ENCODE measurements around the gene SLC7A14. TPM values are rescaled to one million over a fixed set of nuclear protein-coding genes. Genes with fewer than 3 reads are reported as not detected.

The SLC7A14 gene
- total RNA-seq, 2 experiments from 2014 or later, result not detected

DNA sequence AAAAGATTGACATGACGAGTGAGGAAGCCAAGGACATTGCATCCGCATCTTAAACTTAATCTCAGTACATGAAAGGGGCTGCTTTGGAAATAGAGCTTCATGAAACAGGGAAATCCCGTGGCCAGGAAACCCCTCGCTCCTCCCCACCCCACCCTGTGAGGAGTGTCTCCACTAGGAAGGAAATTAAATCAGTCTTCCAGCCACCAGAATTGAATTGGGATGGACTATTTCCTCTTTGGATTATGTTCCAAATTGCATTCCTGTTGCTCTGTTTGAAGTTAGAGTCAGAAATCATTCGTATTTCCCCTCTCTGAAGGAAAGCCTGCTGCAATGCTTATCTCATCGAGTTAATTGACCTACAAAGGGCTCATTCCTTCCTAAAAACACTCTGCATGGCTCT lies 131.4 kb downstream of the SLC7A14 start:
- ChIA-PET CTCF (ENCODE audit: unreplicated experiment) (no interaction called here), POLR2A (no interaction called here)
- Histone ChIP-seq H2AFZ (ENCODE audit: low read length) (no peak overlapping the region), H3K27ac (ENCODE audit: low read depth, low read length, poor library complexity, severe bottlenecking) (no peak overlapping the region), H3K4me1 (ENCODE audit: insufficient read depth, low read length, poor library complexity, severe bottlenecking) (no peaks in the 10 kb centered on the region), H3K9me2 (ENCODE audit: insufficient read depth, low read length) (no peaks in the 10 kb centered on the region), H3K36me3 (ENCODE audit: insufficient read depth, low read length) (no peaks in the 10 kb centered on the region), H4K20me1 (ENCODE audit: insufficient read depth, low read length) (no peaks in the 10 kb centered on the region), H3K9me3 (ENCODE audit: low read length) (no peaks in the 10 kb centered on the region), H3K4me3 (ENCODE audit: low read depth, low read length, poor library complexity, severe bottlenecking) (no peak overlapping the region), H3K4me2 (ENCODE audit: low read length) (no peak overlapping the region), H3K79me2 (ENCODE audit: insufficient read depth, low read depth, low read length) (no peaks in the 10 kb centered on the region)
- DNase-seq (ENCODE audit: low spot score), result no peak
- BruUV-seq (replicated peaks), result no TSS peak
- TF ChIP-seq, protein P1, sequence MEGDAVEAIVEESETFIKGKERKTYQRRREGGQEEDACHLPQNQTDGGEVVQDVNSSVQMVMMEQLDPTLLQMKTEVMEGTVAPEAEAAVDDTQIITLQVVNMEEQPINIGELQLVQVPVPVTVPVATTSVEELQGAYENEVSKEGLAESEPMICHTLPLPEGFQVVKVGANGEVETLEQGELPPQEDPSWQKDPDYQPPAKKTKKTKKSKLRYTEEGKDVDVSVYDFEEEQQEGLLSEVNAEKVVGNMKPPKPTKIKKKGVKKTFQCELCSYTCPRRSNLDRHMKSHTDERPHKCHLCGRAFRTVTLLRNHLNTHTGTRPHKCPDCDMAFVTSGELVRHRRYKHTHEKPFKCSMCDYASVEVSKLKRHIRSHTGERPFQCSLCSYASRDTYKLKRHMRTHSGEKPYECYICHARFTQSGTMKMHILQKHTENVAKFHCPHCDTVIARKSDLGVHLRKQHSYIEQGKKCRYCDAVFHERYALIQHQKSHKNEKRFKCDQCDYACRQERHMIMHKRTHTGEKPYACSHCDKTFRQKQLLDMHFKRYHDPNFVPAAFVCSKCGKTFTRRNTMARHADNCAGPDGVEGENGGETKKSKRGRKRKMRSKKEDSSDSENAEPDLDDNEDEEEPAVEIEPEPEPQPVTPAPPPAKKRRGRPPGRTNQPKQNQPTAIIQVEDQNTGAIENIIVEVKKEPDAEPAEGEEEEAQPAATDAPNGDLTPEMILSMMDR (conservative IDR thresholded peaks at IDR 0.05; ENCODE audit: low read length), result no peak
- TF ChIP-seq EZH2phosphoT487 (IDR thresholded peaks at IDR 0.05; ENCODE audit: borderline replicate concordance, low read depth, low read length), result no peak
- intact Hi-C loops (cut with micrococcal nuclease; ENCODE audit: unreplicated experiment), result no loop called here

- no peak overlapping the region for H3K4me3 ChIP-seq (ENCODE audit: low read depth, low read length, poor library complexity, severe bottlenecking)
- no peaks in the 10 kb centered on the region for H3K4me1 ChIP-seq (ENCODE audit: insufficient read depth, low read length, poor library complexity, severe bottlenecking)
- no peaks in the 10 kb centered on the region for H4K20me1 ChIP-seq (ENCODE audit: insufficient read depth, low read length)
- H3K9me3 ChIP-seq (ENCODE audit: low read length), result no peaks in the 10 kb centered on the region
- no peak for DNase-seq (ENCODE audit: low spot score)
- H2AFZ ChIP-seq (ENCODE audit: low read length), result no peak overlapping the region
- TF ChIP-seq, protein P1 (conservative IDR thresholded peaks at IDR 0.05; ENCODE audit: low read length), result no peak
- TF ChIP-seq EZH2phosphoT487 (IDR thresholded peaks at IDR 0.05; ENCODE audit: borderline replicate concordance, low read depth, low read length), result no peak
- BruUV-seq (replicated peaks), result no TSS peak
- no peaks in the 10 kb centered on the region for H3K36me3 ChIP-seq (ENCODE audit: insufficient read depth, low read length)
- no peaks in the 10 kb centered on the region for H3K9me2 ChIP-seq (ENCODE audit: insufficient read depth, low read length)
- ChIA-PET CTCF (ENCODE audit: unreplicated experiment) (no interaction called here), POLR2A (interaction anchor here (0.6 to 0.9 kb wide), 2 partner anchors 16 to 709 kb away, joined by 3 to 5 read pairs; no protein-coding TSS in a partner anchor)
- H3K27ac ChIP-seq (ENCODE audit: low read depth, low read length, poor library complexity, severe bottlenecking), result no peak overlapping the region
- H3K4me2 ChIP-seq (ENCODE audit: low read length), result no peak overlapping the region
- no peaks in the 10 kb centered on the region for H3K79me2 ChIP-seq (ENCODE audit: insufficient read depth, low read depth, low read length)
- intact Hi-C loops (cut with micrococcal nuclease; ENCODE audit: unreplicated experiment), result no loop called here
Observed at GRCh38 chr3:170450039-170450438, 135.8 kb downstream of the SLC7A14 start.

DNA sequence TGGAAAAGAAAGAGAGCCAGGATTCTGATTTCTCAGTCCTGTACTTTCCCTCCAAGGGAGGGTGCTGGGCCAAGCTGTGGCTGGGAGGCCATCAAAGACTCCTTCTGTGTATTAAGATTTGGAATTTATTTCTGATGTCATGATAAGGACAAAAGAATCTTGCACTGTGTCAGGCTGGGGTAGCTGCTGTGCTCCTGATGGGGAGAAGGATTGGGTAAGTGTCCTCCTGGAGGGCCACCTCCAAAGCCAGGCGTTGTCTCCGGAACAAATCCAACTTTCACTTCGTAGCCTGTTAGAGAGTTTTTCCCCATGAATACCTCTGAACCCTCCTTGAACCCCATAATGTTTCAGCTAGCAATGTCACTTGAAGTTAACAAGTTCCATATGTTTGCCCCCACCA lies 137.3 kb downstream of the SLC7A14 start:
- Histone ChIP-seq H2AFZ (ENCODE audit: low read length) (no peak overlapping the region), H3K4me1 (ENCODE audit: insufficient read depth, low read length, poor library complexity, severe bottlenecking) (no peaks in the 10 kb centered on the region), H3K9me2 (ENCODE audit: insufficient read depth, low read length) (no peaks in the 10 kb centered on the region), H3K27ac (ENCODE audit: low read depth, low read length, poor library complexity, severe bottlenecking) (no peak overlapping the region), H3K36me3 (ENCODE audit: insufficient read depth, low read length) (no peaks in the 10 kb centered on the region), H3K4me3 (ENCODE audit: low read depth, low read length, poor library complexity, severe bottlenecking) (no peak overlapping the region), H3K4me2 (ENCODE audit: low read length) (no peak overlapping the region), H3K79me2 (ENCODE audit: insufficient read depth, low read depth, low read length) (no peaks in the 10 kb centered on the region), H3K9me3 (ENCODE audit: low read length) (no peaks in the 10 kb centered on the region), H4K20me1 (ENCODE audit: insufficient read depth, low read length) (no peaks in the 10 kb centered on the region)
- TF ChIP-seq, protein P1 (conservative IDR thresholded peaks at IDR 0.05; ENCODE audit: low read length), result no peak
- no peak for TF ChIP-seq EZH2phosphoT487 (IDR thresholded peaks at IDR 0.05; ENCODE audit: borderline replicate concordance, low read depth, low read length)
- DNase-seq (ENCODE audit: low spot score), result no peak
- CTCF ChIA-PET (ENCODE audit: unreplicated experiment), result no interaction called here
- no TSS peak for BruUV-seq (replicated peaks)
- intact Hi-C loops (cut with micrococcal nuclease; ENCODE audit: unreplicated experiment), result no loop called here
- POLR2A ChIA-PET, result interaction anchor here (0.7 to 0.8 kb wide), 2 partner anchors 10 to 351 kb away, joined by 3 read pairs; no protein-coding TSS in a partner anchor
